GM12801 (cell line): ENCODE results near the gene BNIP2.

Source experiments
- CTCF ChIP-seq: IDR thresholded peaks from one replicate; pipeline ENCODE4 v1.5.1; 2011; ENCODE audit warnings: control low read depth; ENCODE audit not compliant: insufficient read length; ENCODE audit errors: extremely low read depth

BNIP2 gene

DNA sequence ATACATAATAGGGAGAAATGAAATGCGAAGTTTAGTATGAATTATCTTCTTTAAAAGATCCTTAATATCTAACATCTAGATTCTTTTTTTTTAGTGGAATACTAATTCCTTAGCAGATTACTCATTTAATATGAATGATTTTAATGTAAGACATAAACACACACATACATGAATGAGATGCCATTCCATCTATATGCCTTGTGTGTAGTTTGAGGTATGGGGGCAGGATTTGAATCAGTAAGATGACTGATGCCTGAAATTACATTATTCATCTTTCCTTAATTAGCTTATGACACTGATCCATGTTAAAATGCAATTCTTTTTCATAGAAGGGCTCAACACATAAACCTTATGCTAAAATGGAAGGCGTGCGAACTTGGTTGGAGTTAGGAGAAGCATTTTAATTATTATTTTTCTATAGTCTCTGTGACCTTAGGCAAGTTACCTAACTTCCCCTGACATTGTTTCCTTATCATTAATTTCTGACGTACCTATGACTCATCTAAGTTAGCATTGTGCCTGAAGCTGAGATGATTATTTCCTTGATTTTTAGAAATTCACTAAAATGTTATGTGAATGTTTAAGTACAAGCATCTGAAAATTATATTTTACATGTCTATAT is 10.8 kb upstream of the BNIP2 start:
- no peak for TF ChIP-seq CTCF

DNA sequence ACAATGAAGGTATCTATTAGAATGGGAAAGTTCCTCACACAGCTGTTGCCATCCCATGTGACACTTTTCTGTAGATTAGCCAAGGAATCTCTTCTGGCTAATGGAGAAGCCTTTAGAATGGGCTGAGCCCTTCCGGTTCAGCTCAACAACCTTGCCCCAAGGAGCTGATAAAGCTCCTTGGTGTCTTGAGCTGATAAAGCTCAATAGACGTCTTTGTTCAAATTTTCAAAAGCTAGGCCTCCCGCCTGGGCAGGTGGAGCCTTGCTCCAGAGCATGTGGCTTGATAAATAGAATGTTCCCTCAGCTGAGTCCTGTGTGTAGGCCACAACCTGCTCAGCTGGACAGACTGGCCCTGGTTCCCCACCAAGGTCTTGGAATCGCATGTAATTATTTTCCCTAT is 7.2 kb upstream of the BNIP2 start:
- TF ChIP-seq CTCF = no peak

- TF ChIP-seq CTCF = no peak
Measured at GRCh38 chr15:59694779-59695178, 5.7 kb upstream of the BNIP2 start.

DNA sequence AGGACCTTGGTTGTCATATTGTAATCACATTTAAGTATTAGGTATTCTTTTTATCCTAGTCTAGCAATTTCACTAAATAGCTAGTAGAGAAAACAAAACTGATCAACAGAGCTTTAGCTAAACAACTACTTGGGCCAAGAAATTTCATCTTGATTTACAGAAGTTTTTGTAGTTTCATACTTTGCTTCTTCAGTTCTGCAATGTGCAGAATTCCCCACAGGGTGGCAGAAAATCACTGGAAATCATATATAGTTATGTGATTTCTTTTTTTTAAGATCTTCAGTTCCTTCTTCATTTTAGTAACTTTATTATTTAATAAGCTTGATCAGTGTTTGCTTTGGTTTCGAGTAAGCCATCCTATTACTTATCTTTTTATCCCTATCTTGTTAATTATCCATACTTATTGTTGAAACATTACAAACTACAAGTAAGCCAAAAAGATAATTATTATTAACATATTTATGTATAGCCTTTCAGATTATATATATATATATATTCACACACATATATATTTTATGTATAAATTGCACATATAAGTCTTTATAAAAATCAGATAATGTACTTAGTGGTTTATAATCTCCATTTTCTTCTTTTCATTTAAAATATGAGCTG is 2.2 kb upstream of the BNIP2 start:
- TF ChIP-seq CTCF = no peak

DNA sequence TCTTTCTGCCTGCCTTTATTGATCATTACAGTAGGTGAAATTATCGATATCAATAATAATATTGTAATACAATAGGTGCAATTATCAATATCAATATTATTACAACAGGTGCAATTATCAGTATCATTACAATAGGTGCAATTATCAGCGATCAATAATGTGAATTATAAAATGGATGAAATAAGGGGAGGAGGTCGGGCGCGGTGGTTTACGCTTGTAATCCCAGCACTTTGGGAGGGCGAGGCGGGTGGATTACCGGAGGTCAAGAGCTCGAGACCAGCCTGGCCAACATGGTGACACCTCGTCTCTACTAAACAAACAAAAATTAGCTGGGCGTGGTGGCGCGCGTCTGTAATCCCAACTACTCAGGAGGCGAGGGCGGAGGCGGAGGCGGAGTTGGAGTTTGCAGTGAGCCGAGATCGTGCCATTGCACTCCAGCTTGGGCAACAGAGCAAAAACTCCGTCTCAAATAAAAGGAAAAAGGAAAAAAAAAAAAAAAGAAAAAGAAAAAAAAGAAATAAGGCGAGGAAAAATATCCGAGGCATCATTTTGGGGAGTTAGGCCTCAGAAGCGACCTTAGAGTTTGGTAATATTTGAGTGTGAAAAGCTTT is 611 bp upstream of the BNIP2 start:
- no peak for TF ChIP-seq CTCF

GRCh38 chr15:59688423-59688781 is 718 bp downstream of the BNIP2 start:
- TF ChIP-seq CTCF = no peak

DNA sequence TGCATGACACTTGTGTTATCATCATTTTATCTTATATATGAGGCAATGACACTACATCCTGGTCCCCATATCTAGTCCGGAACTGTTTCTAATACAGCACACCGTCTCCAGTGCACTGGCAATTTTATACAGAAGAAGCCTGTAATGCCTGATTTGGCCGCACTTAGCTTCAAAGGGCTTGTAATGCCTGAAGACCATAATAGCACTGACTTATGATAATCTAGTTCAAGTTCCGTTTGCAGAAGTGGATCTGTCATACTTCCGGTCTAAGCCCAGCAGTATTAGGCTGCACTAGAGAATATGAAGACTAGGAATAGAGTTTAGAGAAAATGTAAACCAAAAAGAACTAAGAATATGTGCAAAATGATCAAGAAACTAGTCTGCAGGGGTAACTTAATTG is 1.3 kb downstream of the BNIP2 start:
- no peak for TF ChIP-seq CTCF
